ENCODE measurements around the gene MTF1.

DNA sequence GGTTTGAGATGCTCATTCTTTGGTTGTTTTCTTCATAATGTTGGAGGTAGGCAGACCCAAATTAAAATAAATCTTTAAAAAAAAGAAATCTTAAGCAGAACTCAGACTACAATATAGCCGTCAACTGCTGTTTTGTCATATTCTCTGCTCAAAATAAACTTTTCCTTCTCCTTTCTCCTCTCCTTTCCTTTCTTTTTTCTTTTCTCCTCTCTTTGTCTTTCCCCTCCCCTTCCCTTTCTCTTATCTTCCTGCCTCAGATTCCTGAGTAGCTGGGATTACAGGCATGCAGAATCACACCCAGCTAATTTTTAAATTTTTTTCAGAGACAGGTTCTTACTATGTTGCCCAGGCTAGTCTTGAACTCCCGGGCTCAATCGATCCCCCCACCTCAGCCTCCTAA is 24.8 kb upstream of the MTF1 start:
- TF ChIP-seq EP300 (IDR thresholded peaks at IDR 0.05): no peak
- TF ChIP-seq, protein P1, sequence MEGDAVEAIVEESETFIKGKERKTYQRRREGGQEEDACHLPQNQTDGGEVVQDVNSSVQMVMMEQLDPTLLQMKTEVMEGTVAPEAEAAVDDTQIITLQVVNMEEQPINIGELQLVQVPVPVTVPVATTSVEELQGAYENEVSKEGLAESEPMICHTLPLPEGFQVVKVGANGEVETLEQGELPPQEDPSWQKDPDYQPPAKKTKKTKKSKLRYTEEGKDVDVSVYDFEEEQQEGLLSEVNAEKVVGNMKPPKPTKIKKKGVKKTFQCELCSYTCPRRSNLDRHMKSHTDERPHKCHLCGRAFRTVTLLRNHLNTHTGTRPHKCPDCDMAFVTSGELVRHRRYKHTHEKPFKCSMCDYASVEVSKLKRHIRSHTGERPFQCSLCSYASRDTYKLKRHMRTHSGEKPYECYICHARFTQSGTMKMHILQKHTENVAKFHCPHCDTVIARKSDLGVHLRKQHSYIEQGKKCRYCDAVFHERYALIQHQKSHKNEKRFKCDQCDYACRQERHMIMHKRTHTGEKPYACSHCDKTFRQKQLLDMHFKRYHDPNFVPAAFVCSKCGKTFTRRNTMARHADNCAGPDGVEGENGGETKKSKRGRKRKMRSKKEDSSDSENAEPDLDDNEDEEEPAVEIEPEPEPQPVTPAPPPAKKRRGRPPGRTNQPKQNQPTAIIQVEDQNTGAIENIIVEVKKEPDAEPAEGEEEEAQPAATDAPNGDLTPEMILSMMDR (IDR thresholded peaks at IDR 0.05): no peak
